K562 (cell line): ENCODE results near the gene FUT4. TPM values are rescaled to one million over a fixed set of nuclear protein-coding genes. Genes with fewer than 3 reads are reported as not detected.

Source experiments
- MEF2A ChIP-seq: IDR thresholded peaks from 2 replicates; pipeline ENCODE4 v1.6.1; 2011; ENCODE audit warnings: low read depth, mild to moderate bottlenecking, low read length, moderate library complexity; ENCODE audit not compliant: control insufficient read depth
- NR2C1 ChIP-seq, 2 experiments: fragments of 450-650 bp; IDR thresholded peaks; 2 replicates each; pipeline ENCODE4 v1.6.1; 2017; ENCODE audit warnings: mild to moderate bottlenecking in 2 of 2, antibody characterized with exemption in 1 of 2, inconsistent platforms in 1 of 2, missing compliant biosample characterization in 1 of 2, missing genetic modification characterization in 1 of 2
- NR2C2 ChIP-seq, 2 experiments: fragments of 200-800 bp in 1 of 2; sonication (Bioruptor generic) in 1 of 2; sonication (generic) in 1 of 2; formaldehyde crosslinking in 1 of 2; IDR thresholded peaks; 2 replicates each; pipeline versions ENCODE4 v1.6.1 to v1.8.0; 2016 to 2022; ENCODE audit warnings: mild to moderate bottlenecking in 1 of 2, missing compliant biosample characterization in 1 of 2, missing genetic modification characterization in 1 of 2, missing genetic modification reagents in 1 of 2
- POLR2G ChIP-seq: fragments of 200-400 bp; formaldehyde crosslinking; IDR thresholded peaks from 2 replicates; pipeline ENCODE4 v1.6.1; 2017; ENCODE audit warnings: low read depth, mild to moderate bottlenecking, antibody characterized with exemption, low read length, moderate library complexity
- SAFB2 ChIP-seq: fragments of 200-400 bp; formaldehyde crosslinking; IDR thresholded peaks from 2 replicates; pipeline ENCODE4 v1.6.1; 2018; ENCODE audit warnings: borderline replicate concordance, low read length, low read depth, moderate library complexity; ENCODE audit not compliant: severe bottlenecking
- SIN3B ChIP-seq: fragments of 450-650 bp; IDR thresholded peaks from 2 replicates; pipeline ENCODE4 v1.6.1; 2017; ENCODE audit warnings: low read depth, mild to moderate bottlenecking, moderate library complexity
- polyA plus RNA-seq, 8 experiments: library from polyadenylated mRNA; depleted of rRNA in 4 of 8; stranded (reverse) in 5 of 8; unstranded in 3 of 8; fragments of >200 nt; fragmentation: Nextera tagmentation in 2 of 8; fragmentation: Illumina TruSeq in 1 of 8; extraction: Ambion mirVana in 2 of 8; extraction: Trizol in 1 of 8; gene quantifications; 2 replicates each; pipeline versions ENCODE4 v1.2.1 to v1.2.3, GENCODE V29; 2011 to 2014; ENCODE audit warnings: inconsistent platforms in 1 of 8, missing spikeins in 1 of 8
- total RNA-seq, 7 experiments: library from RNA; depleted of rRNA in 6 of 7; stranded (reverse); fragments of >200 nt in 6 of 7; fragmentation: Illumina TruSeq in 2 of 7; extraction: Trizol in 2 of 7; gene quantifications; 2 replicates each; pipeline versions ENCODE4 v1.2.1 to v1.2.3, GENCODE V29; 2011 to 2021; ENCODE audit warnings: low replicate concordance in 1 of 7
- TF ChIP-seq, protein P1 (sequence below): IDR thresholded peaks from 2 replicates; pipeline ENCODE4 v1.6.1; 2012; ENCODE audit warnings: low read depth, low read length, improper control_type of control experiment, borderline replicate concordance
- TF ChIP-seq, protein P2 (sequence below): sonication (generic); formaldehyde crosslinking; IDR thresholded peaks from 2 replicates; pipeline ENCODE4 v1.9.0; 2022; ENCODE audit warnings: mild to moderate bottlenecking, missing genetic modification reagents

The FUT4 gene
- total and polyA plus RNA-seq, 9 of the 15 experiments (the other 6 are each of a cell fraction or from before 2014, with no cell fraction given) = 1.1 to 8.9 (median 5.5) TPM

- no peak for TF ChIP-seq NR2C2 (CRISPR knock-in tag; IDR thresholded peaks at IDR 0.05)
- 0 out of 2 replicates have a peak, but pooled peaks have one; percentile 16 for TF ChIP-seq NR2C2 (tag; IDR thresholded peaks at IDR 0.05)
- TF ChIP-seq MEF2A = no peak
- TF ChIP-seq, protein P1, sequence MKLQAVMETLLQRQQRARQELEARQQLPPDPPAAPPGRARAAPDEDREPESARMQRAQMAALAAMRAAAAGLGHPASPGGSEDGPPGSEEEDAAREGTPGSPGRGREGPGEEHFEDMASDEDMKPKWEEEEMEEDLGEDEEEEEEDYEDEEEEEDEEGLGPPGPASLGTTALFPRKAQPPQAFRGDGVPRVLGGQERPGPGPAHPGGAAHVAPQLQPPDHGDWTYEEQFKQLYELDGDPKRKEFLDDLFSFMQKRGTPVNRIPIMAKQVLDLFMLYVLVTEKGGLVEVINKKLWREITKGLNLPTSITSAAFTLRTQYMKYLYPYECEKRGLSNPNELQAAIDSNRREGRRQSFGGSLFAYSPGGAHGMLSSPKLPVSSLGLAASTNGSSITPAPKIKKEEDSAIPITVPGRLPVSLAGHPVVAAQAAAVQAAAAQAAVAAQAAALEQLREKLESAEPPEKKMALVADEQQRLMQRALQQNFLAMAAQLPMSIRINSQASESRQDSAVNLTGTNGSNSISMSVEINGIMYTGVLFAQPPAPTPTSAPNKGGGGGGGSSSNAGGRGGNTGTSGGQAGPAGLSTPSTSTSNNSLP = no peak
- TF ChIP-seq POLR2G = no peak
- TF ChIP-seq SAFB2 = no peak
- TF ChIP-seq SIN3B = no peak
- TF ChIP-seq, protein P2, sequence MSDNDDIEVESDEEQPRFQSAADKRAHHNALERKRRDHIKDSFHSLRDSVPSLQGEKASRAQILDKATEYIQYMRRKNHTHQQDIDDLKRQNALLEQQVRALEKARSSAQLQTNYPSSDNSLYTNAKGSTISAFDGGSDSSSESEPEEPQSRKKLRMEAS (CRISPR knock-in tag) = no peak
- no peak for TF ChIP-seq NR2C1 (IDR thresholded peaks at IDR 0.05)
- no peak for TF ChIP-seq NR2C1 (tag; IDR thresholded peaks at IDR 0.05)
Observed at GRCh38 chr11:94558468-94558867, 14.7 kb downstream of the FUT4 start (continued).
